A549 treated with Mapracorat at 1 μM for 4 hours (cell line): ENCODE measurements around the gene FBXO38. TPM values are rescaled to one million over a fixed set of nuclear protein-coding genes. Genes with fewer than 3 reads are reported as not detected.

ENCODE experiments used
- total RNA-seq: library from RNA; stranded (reverse); fragments of 200-300 nt; extraction: Qiagen RNA extraction; gene quantifications from 5 replicates; pipeline ENCODE4 v1.2.3, GENCODE V29; 2022

Gene FBXO38
- 16.6 to 20.5 TPM (median 19.3 TPM) in 5 replicates for total RNA-seq

DNA sequence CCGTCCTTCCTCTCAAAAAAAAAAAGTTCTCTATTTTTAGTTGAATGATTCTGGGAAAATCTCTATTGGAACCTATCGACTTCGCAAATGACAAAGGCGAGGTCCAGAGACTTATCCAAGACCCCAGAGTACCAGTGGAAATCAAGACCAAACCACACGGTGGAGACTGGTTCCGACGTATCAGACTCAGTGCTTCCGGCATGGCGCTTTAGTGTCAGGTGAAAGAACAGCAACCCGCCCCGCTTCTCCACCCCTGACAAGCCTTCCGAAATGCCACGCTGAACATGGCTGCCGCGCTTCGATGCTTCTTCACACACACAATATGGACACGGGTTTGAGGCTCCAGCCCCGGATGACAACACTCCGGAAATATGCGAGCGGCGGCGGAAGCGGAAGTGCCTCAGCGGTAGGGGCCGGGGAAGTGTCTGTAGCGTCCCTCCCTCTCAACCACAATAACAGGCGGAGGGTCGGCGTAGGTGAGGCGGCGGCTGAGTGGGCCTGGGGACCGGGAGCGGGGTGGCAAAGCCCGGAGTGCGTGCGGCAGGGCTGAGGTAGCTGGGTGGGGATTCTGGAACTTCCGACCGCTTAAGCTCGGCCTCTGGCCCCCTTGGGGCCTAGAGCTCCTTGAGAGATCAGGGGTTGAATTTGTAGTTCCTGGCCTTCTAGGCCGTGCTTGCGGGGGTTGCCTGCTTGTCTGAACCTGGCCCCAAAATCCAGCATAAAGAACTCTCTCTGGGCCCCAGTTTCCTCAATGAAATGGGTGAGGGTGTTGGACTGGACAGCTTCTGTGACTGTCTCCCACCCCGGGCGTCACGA lies at the start of gene FBXO38:
TSS of gene FBXO38 (plus strand) at position 395 of the 816 bp plus-strand sequence. CDS start 10,819 bp downstream, outside the sequence.

GRCh38 chr5:148335259-148335658 lies 48.5 kb upstream of the FBXO38 start, which contains the start of gene SPINK9:
Gene SPINK9, plus strand, starts transcription at chr5:148335559. Its CDS starts 55 bp downstream, at chr5:148335614.

Other genes starting within 250 kb of the FBXO38 start
- not detected in 5 replicates for gene SPINK14, start 215.4 kb upstream of the FBXO38 start, total RNA-seq
- gene SPINK6, start 180.9 kb upstream of the FBXO38 start, total RNA-seq, result 0.45 to 1.1 TPM (median 0.57 TPM) in 5 replicates
- not detected in 5 replicates for gene MARCOL, start 145.4 kb upstream of the FBXO38 start, total RNA-seq
- 0.27 to 0.30 TPM (median 0.27 TPM) in 3 of 5 replicates, not detected in the others for gene SPINK13, start 115.2 kb upstream of the FBXO38 start, total RNA-seq
- not detected in 5 replicates for gene SPINK7, start 71.5 kb upstream of the FBXO38 start, total RNA-seq
- not detected in 5 replicates for gene SPINK9, start 48.4 kb upstream of the FBXO38 start, total RNA-seq